ENCODE data around the gene SPOCK2. TPM values are rescaled to one million over a fixed set of nuclear protein-coding genes. Genes with fewer than 3 reads are reported as not detected.

SPOCK2 gene
- total and polyA plus RNA-seq, 10 of the 15 experiments (the other 5 are each of a cell fraction or from before 2014, with no cell fraction given), result 0.02 to 1.5 (median 0.58) TPM

- H3K9ac ChIP-seq (ENCODE audit: control insufficient read depth, insufficient read depth, low read length), result no peak overlapping the region
- H3K27ac ChIP-seq (ENCODE audit: control insufficient read depth, insufficient read depth), result no peak overlapping the region
- intact Hi-C loops (cut with micrococcal nuclease; ENCODE audit: unreplicated experiment) (no loop called here), in situ Hi-C loops (cut with MboI) (no loop called here)
- H3K27me3 ChIP-seq (replicated peaks in 1 of 2; ENCODE audit: control insufficient read depth in 2 of 2, insufficient read depth in 2 of 2, low read length in 1 of 2), result peaks cover 15 to 16% of the 10 kb centered on the region in 2 experiments
- ChIA-PET RAD21 (ENCODE audit: unreplicated experiment) (no interaction called here), CTCF (interaction anchor here (0.6 to 1.1 kb wide), 3 partner anchors 13 to 138 kb away, joined by 3 to 4 read pairs (median 3); no protein-coding TSS in a partner anchor), SMC1A (ENCODE audit: uncharacterized antibody, unreplicated experiment) (no interaction called here), POLR2A (no interaction called here)
- no TSS peak for BruUV-seq (replicated peaks)
- no peaks in the 10 kb centered on the region for H3K79me2 ChIP-seq (ENCODE audit: control insufficient read depth, insufficient read depth, low read length)
- ATAC-seq (no peak), DNase-seq (ENCODE audit: low read depth, low spot score) (no peak), FAIRE-seq (peak; percentile 13)
- peaks cover 17% of the 10 kb centered on the region for H3K4me1 ChIP-seq (ENCODE audit: control insufficient read depth, insufficient read depth, low read length)
- WGBS (ENCODE audit: insufficient coverage, insufficient replicate concordance, low lambda C conversion rate, missing lambda C conversion rate), result 79% methylated on average over 16 of the region's 16 CpGs
- no peak overlapping the region for H3K4me2 ChIP-seq (ENCODE audit: control insufficient read depth, insufficient read depth)
- H3K4me3 ChIP-seq, result no peak overlapping the region
- no peak overlapping the region for H2AFZ ChIP-seq (ENCODE audit: control insufficient read depth, low read depth, low read length)
- H3K9me3 ChIP-seq (replicated peaks; ENCODE audit: control insufficient read depth, insufficient read depth, low read length), result no peaks in the 10 kb centered on the region
- H3K36me3 ChIP-seq (ENCODE audit: control insufficient read depth in 2 of 2, insufficient read depth in 2 of 2, low read length in 1 of 2), result no peaks in the 10 kb centered on the region
- H4K20me1 ChIP-seq (ENCODE audit: control insufficient read depth, insufficient read depth), result no peaks in the 10 kb centered on the region
- TF ChIP-seq SIX5 (IDR thresholded peaks at IDR 0.05; ENCODE audit: low read depth, low read length, severe bottlenecking) (no peak), BACH1 (IDR thresholded peaks at IDR 0.05; ENCODE audit: borderline replicate concordance) (no peak), ATF7 (IDR thresholded peaks at IDR 0.05; ENCODE audit: low read depth) (no peak), DPF2 (IDR thresholded peaks at IDR 0.05) (no peak), RAD21 (IDR thresholded peaks at IDR 0.05; ENCODE audit: insufficient read depth, low read depth, low read length) (no peak), SREBF2 (IDR thresholded peaks at IDR 0.05; ENCODE audit: low read length) (no peak), BCLAF1 (IDR thresholded peaks at IDR 0.05) (no peak), CBX3 (IDR thresholded peaks at IDR 0.05; ENCODE audit: borderline replicate concordance, low read depth) (no peak), NR2F1 (conservative IDR thresholded peaks at IDR 0.05) (no peak), RUNX3 (IDR thresholded peaks at IDR 0.05; ENCODE audit: low read length) (no peak), HDGF (IDR thresholded peaks at IDR 0.05) (no peak), NFIC (IDR thresholded peaks at IDR 0.05; ENCODE audit: low read depth, low read length) (no peak), CHD2 (IDR thresholded peaks at IDR 0.05; ENCODE audit: borderline replicate concordance, low read depth, low read length) (no peak)
- TF ChIP-seq, protein P1, sequence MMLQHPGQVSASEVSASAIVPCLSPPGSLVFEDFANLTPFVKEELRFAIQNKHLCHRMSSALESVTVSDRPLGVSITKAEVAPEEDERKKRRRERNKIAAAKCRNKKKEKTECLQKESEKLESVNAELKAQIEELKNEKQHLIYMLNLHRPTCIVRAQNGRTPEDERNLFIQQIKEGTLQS (IDR thresholded peaks at IDR 0.05; ENCODE audit: borderline replicate concordance, extremely low read depth, low read depth, low read length), result no peak
- TF ChIP-seq, protein P2, sequence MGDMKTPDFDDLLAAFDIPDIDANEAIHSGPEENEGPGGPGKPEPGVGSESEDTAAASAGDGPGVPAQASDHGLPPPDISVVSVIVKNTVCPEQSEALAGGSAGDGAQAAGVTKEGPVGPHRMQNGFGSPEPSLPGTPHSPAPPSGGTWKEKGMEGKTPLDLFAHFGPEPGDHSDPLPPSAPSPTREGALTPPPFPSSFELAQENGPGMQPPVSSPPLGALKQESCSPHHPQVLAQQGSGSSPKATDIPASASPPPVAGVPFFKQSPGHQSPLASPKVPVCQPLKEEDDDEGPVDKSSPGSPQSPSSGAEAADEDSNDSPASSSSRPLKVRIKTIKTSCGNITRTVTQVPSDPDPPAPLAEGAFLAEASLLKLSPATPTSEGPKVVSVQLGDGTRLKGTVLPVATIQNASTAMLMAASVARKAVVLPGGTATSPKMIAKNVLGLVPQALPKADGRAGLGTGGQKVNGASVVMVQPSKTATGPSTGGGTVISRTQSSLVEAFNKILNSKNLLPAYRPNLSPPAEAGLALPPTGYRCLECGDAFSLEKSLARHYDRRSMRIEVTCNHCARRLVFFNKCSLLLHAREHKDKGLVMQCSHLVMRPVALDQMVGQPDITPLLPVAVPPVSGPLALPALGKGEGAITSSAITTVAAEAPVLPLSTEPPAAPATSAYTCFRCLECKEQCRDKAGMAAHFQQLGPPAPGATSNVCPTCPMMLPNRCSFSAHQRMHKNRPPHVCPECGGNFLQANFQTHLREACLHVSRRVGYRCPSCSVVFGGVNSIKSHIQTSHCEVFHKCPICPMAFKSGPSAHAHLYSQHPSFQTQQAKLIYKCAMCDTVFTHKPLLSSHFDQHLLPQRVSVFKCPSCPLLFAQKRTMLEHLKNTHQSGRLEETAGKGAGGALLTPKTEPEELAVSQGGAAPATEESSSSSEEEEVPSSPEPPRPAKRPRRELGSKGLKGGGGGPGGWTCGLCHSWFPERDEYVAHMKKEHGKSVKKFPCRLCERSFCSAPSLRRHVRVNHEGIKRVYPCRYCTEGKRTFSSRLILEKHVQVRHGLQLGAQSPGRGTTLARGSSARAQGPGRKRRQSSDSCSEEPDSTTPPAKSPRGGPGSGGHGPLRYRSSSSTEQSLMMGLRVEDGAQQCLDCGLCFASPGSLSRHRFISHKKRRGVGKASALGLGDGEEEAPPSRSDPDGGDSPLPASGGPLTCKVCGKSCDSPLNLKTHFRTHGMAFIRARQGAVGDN (IDR thresholded peaks at IDR 0.05), result no peak
- TF ChIP-seq, protein P3, sequence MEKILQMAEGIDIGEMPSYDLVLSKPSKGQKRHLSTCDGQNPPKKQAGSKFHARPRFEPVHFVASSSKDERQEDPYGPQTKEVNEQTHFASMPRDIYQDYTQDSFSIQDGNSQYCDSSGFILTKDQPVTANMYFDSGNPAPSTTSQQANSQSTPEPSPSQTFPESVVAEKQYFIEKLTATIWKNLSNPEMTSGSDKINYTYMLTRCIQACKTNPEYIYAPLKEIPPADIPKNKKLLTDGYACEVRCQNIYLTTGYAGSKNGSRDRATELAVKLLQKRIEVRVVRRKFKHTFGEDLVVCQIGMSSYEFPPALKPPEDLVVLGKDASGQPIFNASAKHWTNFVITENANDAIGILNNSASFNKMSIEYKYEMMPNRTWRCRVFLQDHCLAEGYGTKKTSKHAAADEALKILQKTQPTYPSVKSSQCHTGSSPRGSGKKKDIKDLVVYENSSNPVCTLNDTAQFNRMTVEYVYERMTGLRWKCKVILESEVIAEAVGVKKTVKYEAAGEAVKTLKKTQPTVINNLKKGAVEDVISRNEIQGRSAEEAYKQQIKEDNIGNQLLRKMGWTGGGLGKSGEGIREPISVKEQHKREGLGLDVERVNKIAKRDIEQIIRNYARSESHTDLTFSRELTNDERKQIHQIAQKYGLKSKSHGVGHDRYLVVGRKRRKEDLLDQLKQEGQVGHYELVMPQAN (conservative IDR thresholded peaks at IDR 0.05), result no peak
Measured at GRCh38 chr10:72083790-72084459, 4.4 kb downstream of the SPOCK2 start.

Measured in GM12878 (cell line).